C4-2B (cell line): ENCODE measurements around the gene PTTG1.

Experiments
- H3K27ac ChIP-seq: fragments of 450-650 bp; 2 replicates; pipeline ENCODE4 v1.5.1; 2017
- CTCF ChIP-seq: fragments of 450-650 bp; conservative IDR thresholded peaks from 2 replicates; pipeline ENCODE4 v1.5.1; 2017; ENCODE audit warnings: mild to moderate bottlenecking
- ZFX ChIP-seq: fragments of 450-650 bp; IDR thresholded peaks from 2 replicates; pipeline ENCODE4 v1.6.1; 2017

PTTG1 gene

GRCh38 chr5:160462167-160462566, 40.5 kb downstream of the PTTG1 start:
- H3K27ac ChIP-seq: no peak overlapping the region
- TF ChIP-seq CTCF (no peak), ZFX (no peak)

GRCh38 chr5:160463227-160463626, 41.6 kb downstream of the PTTG1 start:
- no peak overlapping the region for H3K27ac ChIP-seq
- TF ChIP-seq ZFX: no peak
- TF ChIP-seq CTCF: no peak

GRCh38 chr5:160463740-160464465, 42.2 kb downstream of the PTTG1 start:
- no peak overlapping the region for H3K27ac ChIP-seq

GRCh38 chr5:160464466-160464797, 42.8 kb downstream of the PTTG1 start:
- no peak for TF ChIP-seq ZFX
- no peak for TF ChIP-seq CTCF
- H3K27ac ChIP-seq: no peak overlapping the region

More at GRCh38 chr5:160463740-160464465, 42.2 kb downstream of the PTTG1 start:
- TF ChIP-seq CTCF: no peak

GRCh38 chr5:160466116-160466515, 44.5 kb downstream of the PTTG1 start:
- H3K27ac ChIP-seq: no peak overlapping the region
- TF ChIP-seq CTCF (no peak), ZFX (no peak)

- no peak overlapping the region for H3K27ac ChIP-seq
- TF ChIP-seq CTCF: no peak
Measured at GRCh38 chr5:160466889-160467554, 45.4 kb downstream of the PTTG1 start.

- TF ChIP-seq CTCF (no peak), ZFX (no peak)
- H3K27ac ChIP-seq: no peak overlapping the region
Measured at GRCh38 chr5:160467555-160468362, 46.1 kb downstream of the PTTG1 start.
